Measurements from ENCODE around the gene POLR1A. TPM values are rescaled to one million over a fixed set of nuclear protein-coding genes. Genes with fewer than 3 reads are reported as not detected.
A peak's percentile ranks its signal among the peaks of the same experiment; 100 is the strongest.

Gene POLR1A
- total RNA-seq, 2 donors from 2014 or later = 19.0 to 38.2 TPM

- H3K4me1 ChIP-seq (ENCODE audit: control insufficient read depth in 1 of 2, low read depth in 2 of 2) = peaks cover 16 to 42% of the 10 kb centered on the region in 2 donors
- H3K4me3 ChIP-seq = no peak overlapping the region
- no peak for ATAC-seq (ENCODE audit: insufficient number of reproducible peaks, low FRiP score, low read depth)
- H3K9me3 ChIP-seq = no peaks in the 10 kb centered on the region
- H3K27ac ChIP-seq = no peak overlapping the region
- no peak for TF ChIP-seq CTCF (IDR thresholded peaks at IDR 0.05)
- H3K36me3 ChIP-seq = peaks cover 20% of the 10 kb centered on the region
- DNase-seq (ENCODE audit: low spot score) = no peak
- no peaks in the 10 kb centered on the region for H3K27me3 ChIP-seq (replicated peaks; ENCODE audit: insufficient read depth)
These were observed 37.0 kb downstream of the POLR1A start for GRCh38 chr2:86068648-86069047.

- no peak for ATAC-seq (ENCODE audit: insufficient number of reproducible peaks, low FRiP score, low read depth)
- TF ChIP-seq CTCF (IDR thresholded peaks at IDR 0.05) = no peak
- Histone ChIP-seq H3K9me3 (no peaks in the 10 kb centered on the region), H3K4me3 (no peak overlapping the region), H3K27ac (no peak overlapping the region), H3K27me3 (replicated peaks; ENCODE audit: insufficient read depth) (no peaks in the 10 kb centered on the region), H3K36me3 (peaks cover 17% of the 10 kb centered on the region), H3K4me1 (ENCODE audit: control insufficient read depth in 1 of 2, low read depth in 2 of 2) (peaks cover 14 to 38% of the 10 kb centered on the region in 2 donors)
- DNase-seq (ENCODE audit: low spot score) = no peak
These were observed 37.5 kb downstream of the POLR1A start for GRCh38 chr2:86068136-86068588.

- no peaks in the 10 kb centered on the region for H3K9me3 ChIP-seq
- peaks cover 6 to 32% of the 10 kb centered on the region in 2 donors for H3K4me1 ChIP-seq (ENCODE audit: control insufficient read depth in 1 of 2, low read depth in 2 of 2)
- no peak for DNase-seq (ENCODE audit: low spot score)
- no peak overlapping the region for H3K4me3 ChIP-seq
- H3K27ac ChIP-seq = peak overlapping the region; percentile 3 to 18
- TF ChIP-seq CTCF (IDR thresholded peaks at IDR 0.05) = no peak
- no peak for ATAC-seq (ENCODE audit: insufficient number of reproducible peaks, low FRiP score, low read depth)
- H3K27me3 ChIP-seq (replicated peaks; ENCODE audit: insufficient read depth) = no peaks in the 10 kb centered on the region
- peaks cover 17% of the 10 kb centered on the region for H3K36me3 ChIP-seq
These were observed 38.8 kb downstream of the POLR1A start for GRCh38 chr2:86066915-86067314.

- ATAC-seq (ENCODE audit: insufficient number of reproducible peaks, low FRiP score, low read depth) = no peak
- peak overlapping the region; percentile 21 to 56 for H3K27ac ChIP-seq
- H3K36me3 ChIP-seq = peaks cover 17% of the 10 kb centered on the region
These were observed 39.6 kb downstream of the POLR1A start for GRCh38 chr2:86066007-86066578.

GRCh38 chr2:86065512-86065911 lies 40.2 kb downstream of the POLR1A start:
- H3K36me3 ChIP-seq = peaks cover 17% of the 10 kb centered on the region
- no peak for ATAC-seq (ENCODE audit: insufficient number of reproducible peaks, low FRiP score, low read depth)

More at GRCh38 chr2:86066007-86066578, 39.6 kb downstream of the POLR1A start:
- no peak for TF ChIP-seq CTCF (IDR thresholded peaks at IDR 0.05)
- H3K9me3 ChIP-seq = no peaks in the 10 kb centered on the region
- no peaks in the 10 kb centered on the region for H3K27me3 ChIP-seq (replicated peaks; ENCODE audit: insufficient read depth)
- H3K4me3 ChIP-seq = no peak overlapping the region
- peaks cover 12 to 32% of the 10 kb centered on the region in 2 donors for H3K4me1 ChIP-seq (ENCODE audit: control insufficient read depth in 1 of 2, low read depth in 2 of 2)
- DNase-seq (ENCODE audit: low spot score) = no peak

More at GRCh38 chr2:86065512-86065911, 40.2 kb downstream of the POLR1A start:
- H3K4me3 ChIP-seq = no peak overlapping the region
- DNase-seq (ENCODE audit: low spot score) = no peak
- no peak for TF ChIP-seq CTCF (IDR thresholded peaks at IDR 0.05)
- peaks cover 12 to 37% of the 10 kb centered on the region in 2 donors for H3K4me1 ChIP-seq (ENCODE audit: control insufficient read depth in 1 of 2, low read depth in 2 of 2)
- no peaks in the 10 kb centered on the region for H3K9me3 ChIP-seq
- peak overlapping the region; percentile 21 to 56 for H3K27ac ChIP-seq
- H3K27me3 ChIP-seq (replicated peaks; ENCODE audit: insufficient read depth) = no peaks in the 10 kb centered on the region
